Mucosa of gallbladder (tissue), 1 donor: ENCODE measurements around the gene RASL12. TPM values are rescaled to one million over a fixed set of nuclear protein-coding genes. Genes with fewer than 3 reads are reported as not detected.
"Not testable (repeated sequence)": the region's sequence is repeated elsewhere in the genome, so short reads cannot be mapped to it uniquely, and the experiment has no call there.

ENCODE experiments used
- DNase-seq: peaks from one replicate; pipeline ENCODE4 v3.0.0-alpha.2; 2020; ENCODE audit warnings: low spot score
- total RNA-seq: library from RNA; stranded (reverse); gene quantifications from one replicate; pipeline ENCODE4 v1.2.1, GENCODE V29; 2021
- donor health status: DM: no; HTN: no; CAD: no.

RASL12 gene
- 17.5 TPM for total RNA-seq

- no peak for DNase-seq
These were observed at the start of gene RASL12 for GRCh38 chr15:65067645-65068402. RASL12 (minus strand) TSS chr15:65067991; CDS start chr15:65067835, 156 bp downstream.

- no peak for DNase-seq
These were observed 47.8 kb upstream of the RASL12 start for GRCh38 chr15:65115542-65115941.

- no peak for DNase-seq
These were observed 47.3 kb upstream of the RASL12 start, which contains the start of gene UBAP1L for GRCh38 chr15:65115086-65115485. UBAP1L (minus strand) TSS chr15:65115200; CDS start chr15:65106215, 8,985 bp downstream.

- no peak for DNase-seq
These were observed 43.0 kb upstream of the RASL12 start for GRCh38 chr15:65110676-65111292.

- DNase-seq, result no peak
These were observed 38.3 kb upstream of the RASL12 start for GRCh38 chr15:65106011-65106590.

- DNase-seq, result no peak
These were observed 37.2 kb upstream of the RASL12 start for GRCh38 chr15:65105038-65105437.

- DNase-seq, result no peak
These were observed 35.1 kb upstream of the RASL12 start for GRCh38 chr15:65102912-65103311.

- DNase-seq, result no peak
These were observed 34.3 kb upstream of the RASL12 start for GRCh38 chr15:65101891-65102708.

- peak; percentile 67 for DNase-seq
These were observed 33.7 kb upstream of the RASL12 start for GRCh38 chr15:65101411-65101890.

- no peak for DNase-seq
These were observed 32.7 kb upstream of the RASL12 start for GRCh38 chr15:65100442-65100841.

GRCh38 chr15:65099801-65100200 lies 32.0 kb upstream of the RASL12 start:
- DNase-seq, result not testable (repeated sequence)

GRCh38 chr15:65099336-65099735 lies 31.5 kb upstream of the RASL12 start:
- no peak for DNase-seq

- no peak for DNase-seq
These were observed 30.0 kb upstream of the RASL12 start for GRCh38 chr15:65097651-65098263.

- no peak for DNase-seq
These were observed 28.9 kb upstream of the RASL12 start for GRCh38 chr15:65096481-65097385.

- DNase-seq, result no peak
These were observed 27.9 kb upstream of the RASL12 start for GRCh38 chr15:65095747-65096104.

- DNase-seq, result no peak
These were observed 27.4 kb upstream of the RASL12 start for GRCh38 chr15:65095011-65095746.

GRCh38 chr15:65094294-65094995 lies 26.7 kb upstream of the RASL12 start:
- DNase-seq, result no peak

- DNase-seq, result not testable (repeated sequence)
These were observed 26.0 kb upstream of the RASL12 start for GRCh38 chr15:65093793-65094170.
